Activated naive CD8-positive, alpha-beta T cell treated with anti-CD3 and anti-CD28 coated beads, Interleukin-2, amount 10 ng/mL, durations not matched to agents 7 days and 5 days (primary cell): ENCODE measurements around the gene KBTBD2. TPM values are rescaled to one million over a fixed set of nuclear protein-coding genes. Genes with fewer than 3 reads are reported as not detected.
A peak's percentile ranks its signal among the peaks of the same experiment; 100 is the strongest.
"Not testable (repeated sequence)": the region's sequence is repeated elsewhere in the genome, so short reads cannot be mapped to it uniquely, and the experiment has no call there.

Source experiments
- ATAC-seq: fragments of 150-1000 bp; cut with Tn5 transposase; one replicate; pipeline ENCODE4 v1.10.0; 2021; ENCODE audit warnings: low read depth, moderate library complexity
- POLR2A ChIA-PET: fragments of 350-600 bp; sonication (Branson Sonifier 250); formaldehyde crosslinking; loops from one replicate; lab custom pipeline; 2021; ENCODE audit warnings: antibody characterized with exemption; lab: Charles Lee
- DNase-seq: peaks from one replicate; pipeline ENCODE4 v3.0.0; 2021
- H3K27ac Mint-ChIP-seq: one replicate; pipeline ENCODE4 v1.8.0; 2022; ENCODE audit warnings: mild to moderate bottlenecking, mixed read lengths
- H3K27me3 Mint-ChIP-seq: one replicate; pipeline ENCODE4 v1.8.0; 2022; ENCODE audit warnings: mild to moderate bottlenecking, moderate library complexity, mixed read lengths
- H3K36me3 Mint-ChIP-seq: one replicate; pipeline ENCODE4 v1.8.0; 2021; ENCODE audit warnings: mild to moderate bottlenecking, mixed read lengths
- H3K4me1 Mint-ChIP-seq: one replicate; pipeline ENCODE4 v1.8.0; 2021; ENCODE audit warnings: mixed read lengths
- H3K4me3 Mint-ChIP-seq: one replicate; pipeline ENCODE4 v1.8.0; 2022; ENCODE audit warnings: mild to moderate bottlenecking, moderate library complexity, mixed read lengths
- H3K9me3 Mint-ChIP-seq: one replicate; pipeline ENCODE4 v1.8.0; 2021; ENCODE audit warnings: mixed read lengths
- total RNA-seq, 2 experiments: library from RNA; stranded (reverse); gene quantifications; one replicate each; pipeline ENCODE4 v1.2.3, GENCODE V29; 2021

The KBTBD2 gene
- total RNA-seq, 2 experiments from 2014 or later = 41.3 to 45.4 TPM

DNA sequence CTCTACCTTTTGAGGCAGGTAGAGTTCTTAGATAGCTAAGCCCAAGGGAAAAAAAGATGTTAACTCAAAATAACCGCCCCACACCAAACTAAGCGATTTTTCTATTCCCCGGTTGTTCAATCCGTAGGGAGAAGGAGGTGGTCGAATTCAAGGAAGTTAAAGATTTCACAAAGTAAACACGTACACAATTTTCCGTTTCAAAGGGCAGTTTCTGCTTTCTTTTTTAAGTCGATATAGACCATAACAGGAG, 842 bp downstream of the KBTBD2 start:
- ATAC-seq = no peak
- peak overlapping the region; percentile 87 for H3K4me3 Mint-ChIP-seq
- peaks cover 14% of the 10 kb centered on the region for H3K36me3 Mint-ChIP-seq
- peak overlapping the region; percentile 92 for H3K27ac Mint-ChIP-seq
- H3K9me3 Mint-ChIP-seq = no peaks in the 10 kb centered on the region
- H3K27me3 Mint-ChIP-seq = no peaks in the 10 kb centered on the region
- POLR2A ChIA-PET = interaction anchor here (0.6 to 6.3 kb wide), 11 partner anchors 10 to 395 kb away, joined by 3 to 168 read pairs (median 22); partner anchors contain the start of genes AVL9, NT5C3A and RP9
- peaks cover 45% of the 10 kb centered on the region for H3K4me1 Mint-ChIP-seq
- DNase-seq = no peak

DNA sequence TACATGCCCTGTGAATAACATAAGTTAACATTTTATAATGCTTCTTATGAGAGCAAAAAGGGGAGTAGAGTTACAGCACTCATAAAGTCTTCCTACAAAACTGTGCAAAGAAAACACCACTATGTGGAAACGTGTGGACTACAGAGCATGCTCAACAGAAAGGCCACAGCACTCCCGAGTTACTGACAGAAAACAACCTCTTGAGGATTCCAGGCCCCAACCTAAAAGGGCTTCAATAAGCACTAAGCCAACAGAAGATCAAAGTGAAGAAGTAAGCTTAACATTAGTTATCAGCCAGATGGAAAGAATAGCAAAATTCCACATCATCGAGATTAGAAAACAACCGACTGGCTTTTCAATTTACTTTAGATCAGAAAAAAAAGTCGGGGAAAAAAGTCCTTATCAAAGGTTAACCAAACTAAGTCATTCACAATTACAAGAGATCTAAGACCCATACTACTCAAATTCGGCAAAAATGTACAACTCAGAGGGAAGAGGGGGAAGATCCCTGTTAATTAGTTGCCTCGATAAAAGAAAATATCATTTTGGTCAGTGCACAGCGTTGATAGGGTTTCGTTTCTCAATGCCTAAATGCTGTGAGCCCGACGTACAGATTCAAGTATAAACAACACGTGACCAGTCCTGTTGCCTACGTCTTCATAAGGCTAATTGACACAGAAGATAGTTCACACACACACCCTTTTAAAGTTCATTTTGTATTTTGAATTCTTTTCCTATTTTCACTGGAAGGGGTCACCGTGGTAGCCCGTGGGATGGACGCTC, 1.4 kb downstream of the KBTBD2 start:
- H3K4me1 Mint-ChIP-seq = peaks cover 45% of the 10 kb centered on the region
- ATAC-seq (peak; percentile 35), DNase-seq (no peak)
- no peaks in the 10 kb centered on the region for H3K27me3 Mint-ChIP-seq
- peak overlapping the region; percentile 87 for H3K4me3 Mint-ChIP-seq
- H3K9me3 Mint-ChIP-seq = no peaks in the 10 kb centered on the region
- H3K27ac Mint-ChIP-seq = peak overlapping the region; percentile 92
- POLR2A ChIA-PET = interaction anchor here (0.6 to 6.3 kb wide), 13 partner anchors 9 to 395 kb away, joined by 3 to 168 read pairs (median 11); partner anchors contain the start of genes AVL9, NT5C3A and RP9
- peaks cover 14% of the 10 kb centered on the region for H3K36me3 Mint-ChIP-seq

DNA sequence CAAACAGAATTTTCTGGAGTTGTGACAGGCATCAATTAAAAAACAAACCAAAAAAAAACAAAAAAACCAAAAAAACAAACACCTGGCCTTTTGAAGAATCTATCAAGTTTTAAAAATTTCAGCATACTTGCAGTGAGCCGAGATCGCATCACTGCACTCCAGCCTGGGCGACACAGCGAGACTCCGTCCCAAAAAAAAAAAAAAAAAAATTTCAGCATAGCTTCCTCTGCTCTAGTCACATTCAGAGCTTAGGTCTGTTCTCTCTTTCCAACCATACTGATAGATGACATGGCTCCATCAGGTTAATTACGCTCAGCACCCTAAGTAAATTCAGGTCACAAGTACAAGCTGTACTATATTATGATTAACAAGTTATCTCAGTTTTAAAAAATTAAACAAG, 3.1 kb downstream of the KBTBD2 start:
- H3K9me3 Mint-ChIP-seq = no peaks in the 10 kb centered on the region
- peaks cover 13% of the 10 kb centered on the region for H3K36me3 Mint-ChIP-seq
- H3K27me3 Mint-ChIP-seq = no peaks in the 10 kb centered on the region
- ATAC-seq = no peak
- peak overlapping the region; percentile 87 for H3K4me3 Mint-ChIP-seq
- no peak overlapping the region for H3K27ac Mint-ChIP-seq
- H3K4me1 Mint-ChIP-seq = peaks cover 38% of the 10 kb centered on the region
- POLR2A ChIA-PET = interaction anchor here (0.7 to 6.3 kb wide), 3 partner anchors 12 to 50 kb away, joined by 3 to 168 read pairs (median 4); no protein-coding TSS in a partner anchor
- DNase-seq = no peak

DNA sequence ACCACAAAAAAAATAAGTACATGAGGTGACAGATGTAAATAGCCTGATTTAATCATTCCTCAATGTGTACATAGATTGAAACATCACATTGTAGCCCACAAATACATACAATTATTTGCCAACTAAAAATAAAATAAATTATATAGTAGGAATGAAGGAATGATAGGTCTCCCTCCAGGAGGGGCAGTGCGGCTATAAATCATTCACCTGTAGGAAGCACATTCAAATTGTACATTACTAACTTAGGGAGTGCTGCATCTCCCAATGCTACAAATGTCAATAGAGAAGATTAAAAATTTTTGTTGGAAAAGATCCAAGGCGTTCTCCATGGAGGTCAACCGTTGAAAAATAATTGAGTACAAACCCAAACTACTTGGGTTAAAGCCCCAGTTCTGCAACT, 4.2 kb downstream of the KBTBD2 start:
- Mint-ChIP-seq H3K36me3 (peaks cover 10% of the 10 kb centered on the region), H3K27me3 (no peaks in the 10 kb centered on the region), H3K4me3 (no peak overlapping the region), H3K27ac (no peak overlapping the region), H3K4me1 (peaks cover 28% of the 10 kb centered on the region), H3K9me3 (no peaks in the 10 kb centered on the region)
- no peak for ATAC-seq
- DNase-seq = no peak
- POLR2A ChIA-PET = interaction anchor here (1.3 kb wide), 1 partner anchor 18 kb away, joined by 3 read pairs; no protein-coding TSS in a partner anchor

DNA sequence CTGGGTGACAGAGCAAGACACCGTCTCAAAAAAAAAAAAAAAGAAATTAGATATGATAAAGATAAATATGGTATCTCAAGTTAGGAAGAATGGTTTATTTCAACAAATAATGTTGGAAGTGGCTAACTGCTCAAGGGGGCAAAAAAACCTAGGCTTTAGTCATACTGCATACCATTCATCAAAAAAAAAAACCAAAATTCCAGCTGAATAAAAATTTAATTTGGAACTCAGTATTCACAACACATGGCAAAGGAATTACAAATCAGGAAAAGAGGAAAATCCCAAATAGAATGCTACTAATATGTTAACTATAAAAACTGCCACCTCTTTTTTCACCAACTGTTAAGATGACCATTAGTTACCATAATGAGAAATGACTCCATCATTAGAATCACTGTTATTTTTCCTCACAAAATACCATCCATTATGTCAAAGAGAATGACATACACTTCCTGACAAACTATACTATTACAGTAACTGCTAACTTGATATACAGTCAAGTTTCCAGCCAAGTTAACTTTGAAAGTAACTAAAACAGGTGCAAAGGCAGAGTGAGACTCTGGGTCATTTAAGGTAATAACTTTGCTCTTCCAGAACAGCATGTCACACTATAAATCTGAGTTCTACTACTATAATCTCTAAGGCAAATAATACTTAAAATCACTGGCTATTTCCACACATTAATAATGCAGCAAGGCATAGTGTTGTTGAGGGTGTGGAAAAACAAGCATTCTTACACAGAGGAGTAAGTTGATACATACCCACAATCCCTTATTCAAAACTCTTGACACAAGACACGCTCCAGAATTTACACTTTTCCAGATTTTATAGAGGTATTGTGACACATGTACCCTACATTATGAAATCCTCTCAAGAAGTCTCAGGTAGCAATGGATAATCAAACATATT, 10.2 kb downstream of the KBTBD2 start:
- POLR2A ChIA-PET = interaction anchor here (0.7 to 1.0 kb wide), 2 partner anchors 9 to 25 kb away, joined by 4 to 5 read pairs; no protein-coding TSS in a partner anchor
- H3K36me3 Mint-ChIP-seq = peaks cover 14% of the 10 kb centered on the region

DNA sequence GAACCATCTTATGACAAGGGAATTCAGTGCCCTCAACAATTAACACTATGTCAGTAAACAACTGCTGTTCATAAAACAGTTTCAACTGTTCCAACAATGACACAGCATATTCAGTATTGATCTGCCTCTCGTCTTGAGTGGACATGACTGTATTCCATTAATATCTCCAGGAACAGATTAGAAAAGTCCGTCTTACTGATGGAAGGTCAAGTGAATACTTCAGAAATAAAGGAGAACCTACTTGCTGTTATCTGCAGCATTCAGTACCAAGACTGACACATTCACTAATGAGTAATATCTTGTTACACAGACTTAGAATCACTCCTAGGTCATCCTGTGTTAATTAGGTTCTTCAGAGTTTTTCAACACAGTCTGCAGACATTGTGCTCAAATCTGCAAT, 12.1 kb downstream of the KBTBD2 start:
- H3K4me3 Mint-ChIP-seq = no peak overlapping the region
- H3K9me3 Mint-ChIP-seq = no peaks in the 10 kb centered on the region
- no peak for ATAC-seq
- POLR2A ChIA-PET = no interaction called here
- peaks cover 19% of the 10 kb centered on the region for H3K36me3 Mint-ChIP-seq
- no peak for DNase-seq
- no peaks in the 10 kb centered on the region for H3K27me3 Mint-ChIP-seq
- H3K4me1 Mint-ChIP-seq = peaks cover 15% of the 10 kb centered on the region
- no peak overlapping the region for H3K27ac Mint-ChIP-seq

More for the DNA sequence above, 10.2 kb downstream of the KBTBD2 start:
- Mint-ChIP-seq H3K27ac (no peak overlapping the region), H3K4me3 (no peak overlapping the region), H3K9me3 (no peaks in the 10 kb centered on the region), H3K4me1 (peaks cover 15% of the 10 kb centered on the region), H3K27me3 (no peaks in the 10 kb centered on the region)
- no peak for DNase-seq
- ATAC-seq = no peak

DNA sequence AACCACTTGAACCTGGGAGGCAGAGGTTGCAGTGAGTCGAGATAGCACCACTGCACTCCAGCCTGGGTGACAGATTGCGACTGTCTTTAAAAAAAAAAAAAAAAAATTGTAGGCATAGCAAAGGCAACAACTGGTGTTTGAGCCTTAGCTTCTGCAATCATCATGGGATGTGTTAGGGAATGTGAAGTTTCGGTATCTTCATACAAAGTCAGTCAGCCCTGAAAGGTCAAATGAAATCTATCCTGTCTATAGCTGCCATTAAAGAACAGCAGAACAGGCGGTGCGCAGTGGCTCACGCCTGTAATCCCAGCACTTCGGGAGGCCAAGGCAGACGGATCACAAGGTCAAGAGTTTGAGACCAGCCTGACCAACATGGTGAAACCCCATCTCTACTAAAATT, 13.5 kb downstream of the KBTBD2 start:
- POLR2A ChIA-PET = interaction anchor here (0.7 kb wide), 1 partner anchor 10 kb away, joined by 5 read pairs; no protein-coding TSS in a partner anchor
- H3K9me3 Mint-ChIP-seq, H3K27ac Mint-ChIP-seq, ATAC-seq, H3K27me3 Mint-ChIP-seq, H3K4me3 Mint-ChIP-seq, DNase-seq: not testable (repeated sequence)
- Mint-ChIP-seq H3K4me1 (peaks cover 13% of the 10 kb centered on the region), H3K36me3 (peaks cover 24% of the 10 kb centered on the region)

DNA sequence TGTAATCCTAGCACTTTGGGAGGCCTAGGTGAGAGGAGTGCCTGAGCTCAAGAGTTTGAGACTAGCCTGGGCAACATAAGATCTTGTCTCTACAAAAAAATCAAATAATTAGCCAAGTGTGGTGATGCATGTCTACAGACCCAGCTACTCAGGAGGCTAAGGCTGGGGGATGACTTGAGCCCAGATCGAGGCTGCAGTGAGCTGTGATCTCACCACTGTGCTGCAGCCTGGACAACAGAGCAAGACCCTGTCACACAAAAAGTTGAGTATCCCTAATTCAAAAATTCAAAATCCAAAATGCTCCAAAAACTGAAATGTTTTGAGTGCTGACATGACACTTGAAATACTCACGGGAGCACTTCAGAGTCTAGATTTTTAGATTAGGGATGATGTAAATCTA, 19.1 kb downstream of the KBTBD2 start:
- no peak overlapping the region for H3K27ac Mint-ChIP-seq

DNA sequence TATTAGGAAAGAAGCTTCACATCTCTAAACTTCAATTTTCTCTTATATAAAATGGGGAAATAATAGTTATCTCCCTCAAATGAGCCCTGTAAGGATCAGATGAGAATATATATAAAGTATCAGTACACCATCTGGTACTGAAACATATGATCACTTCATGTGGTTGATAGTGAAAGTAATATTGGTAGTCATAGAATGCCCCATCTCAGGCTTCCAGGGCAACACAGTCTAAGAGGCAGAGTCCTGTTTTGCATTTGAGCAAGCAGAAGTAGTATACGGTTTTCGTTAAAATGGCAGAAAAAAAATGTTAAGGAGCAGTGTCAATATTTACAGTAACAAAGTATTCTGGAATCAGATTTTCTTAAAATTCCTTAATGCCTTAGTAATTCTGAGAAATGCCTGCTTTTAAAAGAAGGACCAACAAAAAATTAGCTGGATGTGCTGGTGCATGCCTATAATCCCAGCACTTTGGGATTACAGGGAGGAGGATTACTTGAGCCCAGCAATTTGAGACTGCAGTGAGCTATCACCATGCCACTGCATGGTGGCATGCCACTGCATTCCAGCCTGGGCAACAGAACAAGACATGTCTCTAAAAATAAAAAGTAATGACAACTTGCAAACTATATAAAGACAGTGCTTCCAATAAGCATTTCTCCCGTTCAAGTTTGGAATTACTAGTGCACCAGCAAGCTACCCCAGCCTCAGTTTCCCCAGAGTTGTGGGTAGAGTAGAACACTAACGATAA, 19.8 kb downstream of the KBTBD2 start:
- peaks cover 59% of the 10 kb centered on the region for H3K36me3 Mint-ChIP-seq
- ATAC-seq = no peak
- H3K4me3 Mint-ChIP-seq = no peak overlapping the region
- no peaks in the 10 kb centered on the region for H3K27me3 Mint-ChIP-seq
- POLR2A ChIA-PET = no interaction called here
- H3K4me1 Mint-ChIP-seq = peaks cover 8% of the 10 kb centered on the region
- H3K27ac Mint-ChIP-seq = no peak overlapping the region
- no peak for DNase-seq
- H3K9me3 Mint-ChIP-seq = no peaks in the 10 kb centered on the region

More for the DNA sequence above, 19.1 kb downstream of the KBTBD2 start:
- no peak for ATAC-seq
- H3K4me3 Mint-ChIP-seq = no peak overlapping the region
- no peaks in the 10 kb centered on the region for H3K9me3 Mint-ChIP-seq
- H3K27me3 Mint-ChIP-seq = no peaks in the 10 kb centered on the region
- peaks cover 56% of the 10 kb centered on the region for H3K36me3 Mint-ChIP-seq
- no peak for DNase-seq
- H3K4me1 Mint-ChIP-seq = peaks cover 9% of the 10 kb centered on the region
- POLR2A ChIA-PET = no interaction called here

DNA sequence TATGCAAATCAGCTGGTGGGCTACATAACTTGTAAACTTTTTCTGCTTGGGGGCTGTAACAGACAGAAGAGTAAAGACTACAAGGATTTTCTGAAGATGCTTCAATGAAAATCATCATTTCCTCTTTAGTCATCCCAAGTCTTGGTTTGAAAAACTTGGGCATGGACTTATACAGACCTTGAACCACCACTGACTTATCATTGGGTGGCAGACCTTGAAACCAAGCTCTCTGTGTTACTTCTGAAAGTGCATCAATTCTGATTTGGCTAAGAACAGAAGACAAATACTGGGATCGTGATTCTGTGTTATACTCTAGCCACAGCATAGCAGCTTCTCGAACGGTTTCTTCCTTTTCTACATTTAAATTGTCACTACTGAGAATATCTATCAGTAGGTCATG, 21.3 kb downstream of the KBTBD2 start:
- no peaks in the 10 kb centered on the region for H3K27me3 Mint-ChIP-seq
- ATAC-seq (no peak), DNase-seq (no peak)
- H3K4me3 Mint-ChIP-seq = no peak overlapping the region
- POLR2A ChIA-PET = no interaction called here
- H3K4me1 Mint-ChIP-seq = peaks cover 6% of the 10 kb centered on the region
- H3K27ac Mint-ChIP-seq = no peak overlapping the region
- H3K36me3 Mint-ChIP-seq = peaks cover 68% of the 10 kb centered on the region
- H3K9me3 Mint-ChIP-seq = no peaks in the 10 kb centered on the region

DNA sequence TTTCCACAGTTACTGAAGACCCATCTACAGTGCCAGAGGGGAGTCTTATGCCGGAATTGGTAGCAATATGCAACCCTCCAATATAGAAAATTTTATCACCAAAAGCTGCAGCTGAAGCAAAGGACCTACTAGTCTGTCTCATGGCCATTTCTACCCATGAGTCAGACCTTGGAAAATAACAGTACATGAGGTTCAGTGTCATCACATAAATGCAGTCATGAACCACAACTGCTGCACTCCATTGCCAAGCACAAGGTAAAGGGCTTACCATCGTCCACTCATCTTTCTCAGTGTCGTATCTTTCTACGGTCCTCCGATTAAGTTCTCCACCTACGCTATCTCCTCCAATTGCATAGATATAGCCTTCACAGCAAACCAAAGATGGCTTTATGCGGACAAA, 21.8 kb downstream of the KBTBD2 start:
- Mint-ChIP-seq H3K9me3 (no peaks in the 10 kb centered on the region), H3K4me3 (no peak overlapping the region)

DNA sequence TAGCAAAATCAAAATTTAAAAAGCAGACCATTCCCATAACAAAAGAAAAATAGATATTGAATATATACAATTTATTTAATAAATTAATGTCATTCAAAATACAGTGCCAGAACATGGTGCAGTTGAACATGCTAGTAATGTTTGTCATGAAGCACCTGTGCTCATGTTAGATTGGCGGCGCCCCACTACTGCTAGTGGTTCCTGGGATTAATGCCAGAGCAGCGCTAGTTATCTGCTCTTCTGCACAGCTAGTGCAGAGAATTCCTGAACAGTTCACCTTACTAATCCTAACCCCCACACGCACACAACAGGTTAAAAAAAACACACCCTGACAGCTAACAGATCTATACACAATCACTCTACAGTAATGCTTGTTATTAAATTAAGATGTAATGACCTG, 23.4 kb downstream of the KBTBD2 start:
- POLR2A ChIA-PET = interaction anchor here (0.6 kb wide), 1 partner anchor 10 kb away, joined by 5 read pairs; no protein-coding TSS in a partner anchor
- H3K4me3 Mint-ChIP-seq = no peak overlapping the region
- H3K36me3 Mint-ChIP-seq = peaks cover 71% of the 10 kb centered on the region
- ATAC-seq (no peak), DNase-seq (no peak)
- H3K9me3 Mint-ChIP-seq = no peaks in the 10 kb centered on the region
- H3K4me1 Mint-ChIP-seq = peaks cover 6% of the 10 kb centered on the region
- no peaks in the 10 kb centered on the region for H3K27me3 Mint-ChIP-seq
- H3K27ac Mint-ChIP-seq = no peak overlapping the region

More for the DNA sequence above, 21.8 kb downstream of the KBTBD2 start:
- H3K4me1 Mint-ChIP-seq = peaks cover 6% of the 10 kb centered on the region
- DNase-seq = no peak
- H3K27ac Mint-ChIP-seq = no peak overlapping the region
- H3K36me3 Mint-ChIP-seq = peaks cover 67% of the 10 kb centered on the region
- H3K27me3 Mint-ChIP-seq = no peaks in the 10 kb centered on the region
- ATAC-seq = no peak
- POLR2A ChIA-PET = interaction anchor here (0.7 kb wide), 1 partner anchor 37 kb away, joined by 3 read pairs; no protein-coding TSS in a partner anchor
